ENCODE measurements around the gene MED23. TPM values are rescaled to one million over a fixed set of nuclear protein-coding genes. Genes with fewer than 3 reads are reported as not detected.

The MED23 gene
- total RNA-seq, 1 experiment from 2014 or later, result 18.1 TPM

GRCh38 chr6:131574133-131574532, 53.9 kb downstream of the MED23 start:
- Histone ChIP-seq H3K27ac (ENCODE audit: low read length) (no peak overlapping the region), H3K4me2 (ENCODE audit: low read length) (no peak overlapping the region), H3F3A (ENCODE audit: low read length, unreplicated experiment) (no peaks in the 10 kb centered on the region), H3K4me1 (ENCODE audit: insufficient read depth, low read length) (no peaks in the 10 kb centered on the region), H3K9me2 (replicated peaks; ENCODE audit: low read length) (no peaks in the 10 kb centered on the region), H3K27me3 (ENCODE audit: low read length) (no peaks in the 10 kb centered on the region), H2AFZ (ENCODE audit: low read length) (no peak overlapping the region), H4K20me1 (ENCODE audit: low read length) (no peaks in the 10 kb centered on the region), H3K9me3 (ENCODE audit: low read length) (no peaks in the 10 kb centered on the region), H3K79me2 (ENCODE audit: low read length) (no peaks in the 10 kb centered on the region), H3K36me3 (ENCODE audit: low read depth, low read length) (no peaks in the 10 kb centered on the region), H3K9ac (ENCODE audit: low read length) (no peak overlapping the region), H3K4me3 (ENCODE audit: low read length) (no peak overlapping the region)
- intact Hi-C loops (cut with micrococcal nuclease), result no loop called here
- TF ChIP-seq EZH2phosphoT487 (IDR thresholded peaks at IDR 0.05; ENCODE audit: borderline replicate concordance, low read length) (no peak), CTCF (conservative IDR thresholded peaks at IDR 0.05; ENCODE audit: low read depth, low read length) (no peak), EZH2 (IDR thresholded peaks at IDR 0.05; ENCODE audit: low read length, unreplicated experiment) (no peak)
- no peak for DNase-seq
- ATAC-seq, result no peak
- no TSS peak for BruUV-seq (replicated peaks)
- CTCF ChIA-PET, result no interaction called here
- POLR2A ChIA-PET (ENCODE audit: unreplicated experiment), result no interaction called here

- Histone ChIP-seq H3K9me2 (replicated peaks; ENCODE audit: low read length) (no peaks in the 10 kb centered on the region), H3K9me3 (ENCODE audit: low read length) (no peaks in the 10 kb centered on the region), H3K27me3 (ENCODE audit: low read length) (no peaks in the 10 kb centered on the region), H3K4me1 (ENCODE audit: insufficient read depth, low read length) (no peaks in the 10 kb centered on the region), H3K4me2 (ENCODE audit: low read length) (no peak within 1 kb of the TSS), H2AFZ (ENCODE audit: low read length) (no peak within 1 kb of the TSS), H3K27ac (ENCODE audit: low read length) (no peak within 1 kb of the TSS), H3F3A (ENCODE audit: low read length, unreplicated experiment) (no peaks in the 10 kb centered on the region), H3K36me3 (ENCODE audit: low read depth, low read length) (no peaks in the 10 kb centered on the region), H3K79me2 (ENCODE audit: low read length) (no peaks in the 10 kb centered on the region), H3K9ac (ENCODE audit: low read length) (no peak within 1 kb of the TSS), H4K20me1 (ENCODE audit: low read length) (no peaks in the 10 kb centered on the region), H3K4me3 (ENCODE audit: low read length) (no peak within 1 kb of the TSS)
- ChIA-PET POLR2A (ENCODE audit: unreplicated experiment) (no interaction called here), CTCF (no interaction called here)
- intact Hi-C loops (cut with micrococcal nuclease), result no loop called here
- ATAC-seq (no peak), DNase-seq (no peak)
- no peak for TF ChIP-seq CTCF (conservative IDR thresholded peaks at IDR 0.05; ENCODE audit: low read depth, low read length)
- no peak for TF ChIP-seq EZH2 (IDR thresholded peaks at IDR 0.05; ENCODE audit: low read length, unreplicated experiment)
- TF ChIP-seq EZH2phosphoT487 (IDR thresholded peaks at IDR 0.05; ENCODE audit: borderline replicate concordance, low read length), result no peak
- no TSS peak for BruUV-seq (replicated peaks)
Observed at GRCh38 chr6:131572686-131573415, 55.2 kb downstream of the MED23 start, which contains the start of gene ARG1. Gene ARG1 (plus strand): TSS chr6:131573226. CDS start chr6:131573283, 57 bp downstream.

- TF ChIP-seq EZH2phosphoT487 (IDR thresholded peaks at IDR 0.05; ENCODE audit: borderline replicate concordance, low read length) (no peak), EZH2 (IDR thresholded peaks at IDR 0.05; ENCODE audit: low read length, unreplicated experiment) (no peak)
- ATAC-seq, result no peak
- Histone ChIP-seq H3K4me1 (ENCODE audit: insufficient read depth, low read length) (no peaks in the 10 kb centered on the region), H3K9me3 (ENCODE audit: low read length) (no peaks in the 10 kb centered on the region), H3K4me3 (ENCODE audit: low read length) (no peak overlapping the region), H3K4me2 (ENCODE audit: low read length) (no peak overlapping the region), H3K9ac (ENCODE audit: low read length) (no peak overlapping the region), H3K9me2 (replicated peaks; ENCODE audit: low read length) (no peaks in the 10 kb centered on the region), H2AFZ (ENCODE audit: low read length) (no peak overlapping the region), H4K20me1 (ENCODE audit: low read length) (no peaks in the 10 kb centered on the region), H3K27ac (ENCODE audit: low read length) (no peak overlapping the region), H3K27me3 (ENCODE audit: low read length) (no peaks in the 10 kb centered on the region), H3K36me3 (ENCODE audit: low read depth, low read length) (no peaks in the 10 kb centered on the region), H3F3A (ENCODE audit: low read length, unreplicated experiment) (no peaks in the 10 kb centered on the region), H3K79me2 (ENCODE audit: low read length) (no peaks in the 10 kb centered on the region)
- DNase-seq, result no peak
- BruUV-seq (replicated peaks), result no TSS peak
- ChIA-PET CTCF (no interaction called here), POLR2A (ENCODE audit: unreplicated experiment) (no interaction called here)
- intact Hi-C loops (cut with micrococcal nuclease), result no loop called here
Observed at GRCh38 chr6:131568726-131569125, 59.3 kb downstream of the MED23 start.

Measured in PC-3 (cell line).